HepG2 (cell line): ENCODE measurements around the gene TNRC18. TPM values are rescaled to one million over a fixed set of nuclear protein-coding genes. Genes with fewer than 3 reads are reported as not detected.

Source experiments
- ATAC-seq: fragments of 200-7000 bp; cut with Tn5 transposase; 3 replicates; pipeline ENCODE4 v1.9.1; 2020; ENCODE audit warnings: mild to moderate bottlenecking, moderate library complexity
- BruUV-seq: library from RNA; stranded (reverse); fragments of 400-500 nt; replicated peaks from 2 replicates; lab custom pipeline; 2021; lab: Mats Ljungman, UMichigan
- CTCF ChIA-PET: fragments of 300-600 bp; formaldehyde crosslinking; extraction: SDS; loops from one replicate; lab custom pipeline; 2021; ENCODE audit warnings: low total read pairs, inconsistent platforms, low intra/inter-chr PET ratio; lab: Yijun Ruan, JAX
- POLR2A ChIA-PET: fragments of 350-600 bp; sonication (Branson Sonifier 250); formaldehyde crosslinking; loops from one replicate; lab custom pipeline; 2020; ENCODE audit warnings: antibody characterized with exemption, inconsistent platforms; lab: Yijun Ruan, JAX
- DNase-seq: peaks from one replicate; pipeline ENCODE4 v3.0.0-alpha.2; 2015; ENCODE audit warnings: low spot score
- FAIRE-seq: peaks from 3 replicates; lab custom pipeline; 2011; peaks lifted over from hg19 to GRCh38; lab: Jason Lieb, UNC
- H2AFZ ChIP-seq: one replicate; pipeline ENCODE4 v1.6.1; 2011; ENCODE audit warnings: low read length, inconsistent platforms
- H3K27ac ChIP-seq: fragments of 300-600 bp; 3 replicates; pipeline ENCODE4 v1.8.0; 2011; ENCODE audit warnings: mixed run types, mild to moderate bottlenecking, mixed read lengths, low read length, inconsistent platforms; ENCODE audit not compliant: insufficient read depth; ENCODE audit errors: extremely low read length
- H3K27me3 ChIP-seq, 2 experiments: fragments of 200-600 bp in 1 of 2; 2 replicates in 1 of 2; 3 replicates in 1 of 2; pipeline versions ENCODE4 v1.6.0 to v1.8.0; 2011; ENCODE audit warnings: low read length in 2 of 2, mild to moderate bottlenecking in 2 of 2, moderate library complexity in 2 of 2, inconsistent platforms in 1 of 2; ENCODE audit not compliant: insufficient read depth in 2 of 2, control insufficient read depth in 1 of 2
- H3K36me3 ChIP-seq, 2 experiments: fragments of 200-600 bp in 1 of 2; replicated peaks in 1 of 2; 2 replicates in 1 of 2; 3 replicates in 1 of 2; pipeline versions ENCODE4 v1.5.1 to v1.8.0; 2011; ENCODE audit warnings: low read length in 2 of 2, inconsistent platforms in 1 of 2; ENCODE audit not compliant: insufficient read depth in 2 of 2, control insufficient read depth in 1 of 2
- H3K4me1 ChIP-seq: 2 replicates; pipeline ENCODE4 v1.5.1; 2012; ENCODE audit warnings: low read length, inconsistent platforms; ENCODE audit not compliant: insufficient read depth
- H3K4me2 ChIP-seq: 2 replicates; pipeline ENCODE4 v1.6.0; 2011; ENCODE audit warnings: low read depth, low read length, inconsistent platforms
- H3K4me3 ChIP-seq, 3 experiments: fragments of 200-600 bp in 1 of 3; sonication (generic), shearing (Covaris generic) in 1 of 3; replicated peaks in 1 of 3; 2 replicates each; pipeline ENCODE4 v1.5.1; 2011 to 2016; ENCODE audit warnings: low read length in 3 of 3, inconsistent platforms in 2 of 3, low read depth in 2 of 3, mild to moderate bottlenecking in 2 of 3, control low read depth in 1 of 3, mixed read lengths in 1 of 3; ENCODE audit not compliant: insufficient read depth in 1 of 3
- H3K79me2 ChIP-seq: one replicate; pipeline ENCODE4 v1.6.1; 2011; ENCODE audit warnings: low read length, inconsistent platforms; ENCODE audit not compliant: insufficient read depth
- H3K9ac ChIP-seq: 2 replicates; pipeline ENCODE4 v1.6.0; 2011; ENCODE audit warnings: mild to moderate bottlenecking, low read depth, low read length, inconsistent platforms; ENCODE audit not compliant: insufficient read depth
- H3K9me3 ChIP-seq: 2 replicates; pipeline ENCODE4 v1.5.1; 2012; ENCODE audit warnings: mild to moderate bottlenecking, low read length
- H4K20me1 ChIP-seq: 2 replicates; pipeline ENCODE4 v1.6.0; 2011; ENCODE audit warnings: inconsistent platforms, mild to moderate bottlenecking, low read length, moderate library complexity; ENCODE audit not compliant: insufficient read depth
- HCFC1 ChIP-seq: fragments of 150-350 bp; IDR thresholded peaks from 2 replicates; pipeline ENCODE4 v1.6.1; 2014; ENCODE audit warnings: low read depth, low read length
- MAFK ChIP-seq, 2 experiments: IDR thresholded peaks in 1 of 2; conservative IDR thresholded peaks in 1 of 2; 2 replicates each; pipeline ENCODE4 v1.6.1; 2011; ENCODE audit warnings: improper control_type of control experiment in 2 of 2, low read length in 2 of 2
- RARA ChIP-seq: IDR thresholded peaks from 2 replicates; pipeline ENCODE4 v1.6.1; 2016; ENCODE audit warnings: missing genetic modification reagents, missing compliant biosample characterization
- TAF1 ChIP-seq: sonication (generic); formaldehyde crosslinking; IDR thresholded peaks from 2 replicates; pipeline ENCODE4 v1.4.0; 2020; ENCODE audit warnings: missing genetic modification reagents
- THYN1 ChIP-seq: sonication (generic); formaldehyde crosslinking; IDR thresholded peaks from 2 replicates; pipeline ENCODE4 v1.8.1; 2023; ENCODE audit warnings: low read depth, mild to moderate bottlenecking, moderate library complexity, missing genetic modification reagents, borderline replicate concordance
- ZFP36L1 ChIP-seq: sonication (generic); formaldehyde crosslinking; IDR thresholded peaks from 2 replicates; pipeline ENCODE4 v1.8.0; 2022; ENCODE audit warnings: mild to moderate bottlenecking, missing genetic modification reagents, moderate library complexity
- ZKSCAN5 ChIP-seq: sonication (generic); formaldehyde crosslinking; IDR thresholded peaks from 2 replicates; pipeline ENCODE4 v1.5.1; 2020; ENCODE audit warnings: mild to moderate bottlenecking, missing genetic modification reagents
- ZNF3 ChIP-seq: IDR thresholded peaks from 2 replicates; pipeline ENCODE4 v1.7.0; 2017; ENCODE audit warnings: inconsistent platforms
- ZNF562 ChIP-seq: sonication (generic); formaldehyde crosslinking; IDR thresholded peaks from 2 replicates; pipeline ENCODE4 v1.8.0; 2022; ENCODE audit warnings: missing genetic modification reagents, borderline replicate concordance
- ZNF563 ChIP-seq: sonication (generic); formaldehyde crosslinking; IDR thresholded peaks from 2 replicates; pipeline ENCODE4 v1.8.0; 2022; ENCODE audit warnings: mild to moderate bottlenecking, moderate library complexity, missing genetic modification reagents
- ZSCAN9 ChIP-seq: IDR thresholded peaks from 2 replicates; pipeline ENCODE4 v1.6.1; 2016; ENCODE audit warnings: borderline replicate concordance
- WGBS: methylation state at CpG from one replicate; pipeline ENCODE4 v1.1.6; 2017; ENCODE audit warnings: low lambda C conversion rate; 5-methylcytosine and 5-hydroxymethylcytosine counted together
- in situ Hi-C: cut with HindIII; loops from 2 replicates; pipeline ENCODE4 v1.10.0; 2017; ENCODE audit warnings: low pct_unique_long_range_greater_than_20kb; ENCODE audit not compliant: extremely low pct_ligation_motif_present
- intact Hi-C: fragments of 100-400 bp; cut with micrococcal nuclease; formaldehyde crosslinking; loops from one replicate; pipeline ENCODE4 v1.10.0; 2022; ENCODE audit not compliant: unreplicated experiment
- polyA plus RNA-seq, 8 experiments: library from polyadenylated mRNA; depleted of rRNA in 3 of 8; stranded (reverse) in 7 of 8; unstranded in 1 of 8; fragments of >200 nt; fragmentation: Illumina TruSeq in 4 of 8; extraction: Trizol in 4 of 8; gene quantifications; 2 replicates each; pipeline versions ENCODE4 v1.2.1 to v1.2.3, GENCODE V29; 2011 to 2016; ENCODE audit warnings: low read depth in 4 of 8, missing spikeins in 1 of 8, mixed read lengths in 1 of 8; ENCODE audit not compliant: insufficient read depth in 1 of 8
- total RNA-seq, 5 experiments: library from RNA; depleted of rRNA; stranded (reverse); fragments of >200 nt; fragmentation: Illumina TruSeq; extraction: Trizol; gene quantifications; 2 replicates each; pipeline ENCODE4 v1.2.3, GENCODE V29; 2016; ENCODE audit warnings: low read depth in 1 of 5
- TF ChIP-seq, protein P1 (sequence below): sonication (generic); formaldehyde crosslinking; IDR thresholded peaks from 2 replicates; pipeline ENCODE4 v1.5.1; 2020; ENCODE audit warnings: mild to moderate bottlenecking, missing genetic modification reagents, borderline replicate concordance
- TF ChIP-seq, protein P2 (sequence below): sonication (generic); formaldehyde crosslinking; IDR thresholded peaks from 2 replicates; pipeline ENCODE4 v1.4.0; 2020; ENCODE audit warnings: missing genetic modification reagents, mild to moderate bottlenecking, borderline replicate concordance

TNRC18 gene
- total and polyA plus RNA-seq, 2 of the 13 experiments (the other 11 are each of a cell fraction or from before 2014, with no cell fraction given) = 11.7 to 17.4 TPM

DNA sequence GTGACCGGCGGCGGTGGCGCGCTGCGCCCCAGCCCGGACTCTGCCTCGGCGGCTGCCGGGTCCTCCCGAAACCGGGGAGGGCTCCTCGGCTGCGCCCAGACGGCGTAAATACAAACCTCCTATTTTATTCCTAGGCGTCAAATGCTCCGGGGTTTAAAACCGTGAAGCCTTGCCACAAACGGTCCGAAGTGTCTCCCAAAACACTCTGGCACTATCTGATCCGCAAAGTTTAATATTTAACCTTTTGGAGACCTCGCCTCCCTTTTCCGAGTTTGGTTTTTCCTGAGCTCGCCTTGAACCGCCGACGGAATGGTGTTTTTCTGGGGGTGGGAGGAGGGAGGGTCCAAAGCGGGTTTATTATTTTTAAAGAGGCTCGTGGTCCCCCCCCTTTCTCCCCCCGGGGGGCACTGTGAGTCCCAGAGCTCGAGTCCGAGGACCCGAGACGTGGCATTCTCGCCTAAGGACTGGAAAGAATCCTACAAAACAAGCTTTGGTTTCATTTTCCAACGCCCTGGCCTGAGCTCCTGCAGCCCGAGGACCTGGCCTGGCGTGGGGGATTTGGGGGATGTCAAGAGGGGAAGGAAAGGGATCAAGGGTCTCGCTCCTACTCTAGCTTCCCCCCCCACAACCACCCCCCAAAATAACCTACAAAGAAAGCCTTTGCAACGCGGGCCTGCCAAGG, 1.8 kb downstream of the TNRC18 start:
- ChIA-PET CTCF (no interaction called here), POLR2A (interaction anchor here (0.6 to 2.0 kb wide), 13 partner anchors 12 to 182 kb away, joined by 3 to 20 read pairs (median 4); no protein-coding TSS in a partner anchor)
- no TSS peak for BruUV-seq
- Histone ChIP-seq H3K9ac (peak overlapping the region; percentile 98), H3K36me3 (peaks cover 0 to 13% of the 10 kb centered on the region in 2 experiments; a peak in 3 of 5 replicates), H3K79me2 (peaks cover 71% of the 10 kb centered on the region), H3K4me3 (peak overlapping the region; percentile 87 to 99 (median 96)), H3K4me1 (peaks cover 22% of the 10 kb centered on the region), H3K27ac (peak overlapping the region; percentile 97), H3K27me3 (no peaks in the 10 kb centered on the region; a peak in 1 of 5 replicates), H4K20me1 (peaks cover 43% of the 10 kb centered on the region), H3K4me2 (peak overlapping the region; percentile 98), H2AFZ (no peak overlapping the region), H3K9me3 (no peaks in the 10 kb centered on the region)
- no peak for ATAC-seq
- DNase-seq = peak; percentile 93
- intact Hi-C loops = no loop called here
- in situ Hi-C loops = no loop called here
- under 1% methylated on average over 36 of the region's 42 CpGs for WGBS
- peak; percentile 84 for FAIRE-seq
- TF ChIP-seq, protein P1, sequence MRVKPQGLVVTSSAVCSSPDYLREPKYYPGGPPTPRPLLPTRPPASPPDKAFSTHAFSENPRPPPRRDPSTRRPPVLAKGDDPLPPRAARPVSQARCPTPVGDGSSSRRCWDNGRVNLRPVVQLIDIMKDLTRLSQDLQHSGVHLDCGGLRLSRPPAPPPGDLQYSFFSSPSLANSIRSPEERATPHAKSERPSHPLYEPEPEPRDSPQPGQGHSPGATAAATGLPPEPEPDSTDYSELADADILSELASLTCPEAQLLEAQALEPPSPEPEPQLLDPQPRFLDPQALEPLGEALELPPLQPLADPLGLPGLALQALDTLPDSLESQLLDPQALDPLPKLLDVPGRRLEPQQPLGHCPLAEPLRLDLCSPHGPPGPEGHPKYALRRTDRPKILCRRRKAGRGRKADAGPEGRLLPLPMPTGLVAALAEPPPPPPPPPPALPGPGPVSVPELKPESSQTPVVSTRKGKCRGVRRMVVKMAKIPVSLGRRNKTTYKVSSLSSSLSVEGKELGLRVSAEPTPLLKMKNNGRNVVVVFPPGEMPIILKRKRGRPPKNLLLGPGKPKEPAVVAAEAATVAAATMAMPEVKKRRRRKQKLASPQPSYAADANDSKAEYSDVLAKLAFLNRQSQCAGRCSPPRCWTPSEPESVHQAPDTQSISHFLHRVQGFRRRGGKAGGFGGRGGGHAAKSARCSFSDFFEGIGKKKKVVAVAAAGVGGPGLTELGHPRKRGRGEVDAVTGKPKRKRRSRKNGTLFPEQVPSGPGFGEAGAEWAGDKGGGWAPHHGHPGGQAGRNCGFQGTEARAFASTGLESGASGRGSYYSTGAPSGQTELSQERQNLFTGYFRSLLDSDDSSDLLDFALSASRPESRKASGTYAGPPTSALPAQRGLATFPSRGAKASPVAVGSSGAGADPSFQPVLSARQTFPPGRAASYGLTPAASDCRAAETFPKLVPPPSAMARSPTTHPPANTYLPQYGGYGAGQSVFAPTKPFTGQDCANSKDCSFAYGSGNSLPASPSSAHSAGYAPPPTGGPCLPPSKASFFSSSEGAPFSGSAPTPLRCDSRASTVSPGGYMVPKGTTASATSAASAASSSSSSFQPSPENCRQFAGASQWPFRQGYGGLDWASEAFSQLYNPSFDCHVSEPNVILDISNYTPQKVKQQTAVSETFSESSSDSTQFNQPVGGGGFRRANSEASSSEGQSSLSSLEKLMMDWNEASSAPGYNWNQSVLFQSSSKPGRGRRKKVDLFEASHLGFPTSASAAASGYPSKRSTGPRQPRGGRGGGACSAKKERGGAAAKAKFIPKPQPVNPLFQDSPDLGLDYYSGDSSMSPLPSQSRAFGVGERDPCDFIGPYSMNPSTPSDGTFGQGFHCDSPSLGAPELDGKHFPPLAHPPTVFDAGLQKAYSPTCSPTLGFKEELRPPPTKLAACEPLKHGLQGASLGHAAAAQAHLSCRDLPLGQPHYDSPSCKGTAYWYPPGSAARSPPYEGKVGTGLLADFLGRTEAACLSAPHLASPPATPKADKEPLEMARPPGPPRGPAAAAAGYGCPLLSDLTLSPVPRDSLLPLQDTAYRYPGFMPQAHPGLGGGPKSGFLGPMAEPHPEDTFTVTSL (CRISPR knock-in tag) = no peak
- TF ChIP-seq, protein P2, sequence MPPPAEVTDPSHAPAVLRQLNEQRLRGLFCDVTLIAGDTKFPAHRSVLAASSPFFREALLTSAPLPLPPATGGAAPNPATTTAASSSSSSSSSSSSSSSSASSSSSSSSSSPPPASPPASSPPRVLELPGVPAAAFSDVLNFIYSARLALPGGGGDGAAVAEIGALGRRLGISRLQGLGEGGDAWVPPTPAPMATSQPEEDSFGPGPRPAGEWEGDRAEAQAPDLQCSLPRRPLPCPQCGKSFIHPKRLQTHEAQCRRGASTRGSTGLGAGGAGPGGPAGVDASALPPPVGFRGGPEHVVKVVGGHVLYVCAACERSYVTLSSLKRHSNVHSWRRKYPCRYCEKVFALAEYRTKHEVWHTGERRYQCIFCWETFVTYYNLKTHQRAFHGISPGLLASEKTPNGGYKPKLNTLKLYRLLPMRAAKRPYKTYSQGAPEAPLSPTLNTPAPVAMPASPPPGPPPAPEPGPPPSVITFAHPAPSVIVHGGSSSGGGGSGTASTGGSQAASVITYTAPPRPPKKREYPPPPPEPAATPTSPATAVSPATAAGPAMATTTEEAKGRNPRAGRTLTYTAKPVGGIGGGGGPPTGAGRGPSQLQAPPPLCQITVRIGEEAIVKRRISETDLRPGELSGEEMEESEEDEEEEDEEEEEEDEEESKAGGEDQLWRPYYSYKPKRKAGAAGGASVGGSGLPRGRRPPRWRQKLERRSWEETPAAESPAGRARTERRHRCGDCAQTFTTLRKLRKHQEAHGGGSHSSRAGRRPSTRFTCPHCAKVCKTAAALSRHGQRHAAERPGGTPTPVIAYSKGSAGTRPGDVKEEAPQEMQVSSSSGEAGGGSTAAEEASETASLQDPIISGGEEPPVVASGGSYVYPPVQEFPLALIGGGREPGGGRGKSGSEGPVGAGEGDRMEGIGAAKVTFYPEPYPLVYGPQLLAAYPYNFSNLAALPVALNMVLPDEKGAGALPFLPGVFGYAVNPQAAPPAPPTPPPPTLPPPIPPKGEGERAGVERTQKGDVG = 0 out of 2 replicates have a peak, but pooled peaks have one; percentile 36
- TF ChIP-seq ZFP36L1 = no peak
- peak; percentile 82; the same call in 1 of the 2 replicates for TF ChIP-seq ZSCAN9
- TF ChIP-seq MAFK (conservative IDR thresholded peaks at IDR 0.05 in 1 of 2, IDR thresholded peaks at IDR 0.05 in 1 of 2; ENCODE audit: low read length in 2 of 2) = no peak
- no peak for TF ChIP-seq ZKSCAN5 (CRISPR knock-in tag)
- peak; percentile 78 for TF ChIP-seq ZNF563 (CRISPR knock-in tag)
- no peak for TF ChIP-seq HCFC1
- TF ChIP-seq TAF1 = peak; percentile 83; the same call in 1 of the 2 replicates
- TF ChIP-seq THYN1 (CRISPR knock-in tag) = 0 out of 2 replicates have a peak, but pooled peaks have one; percentile 20
- TF ChIP-seq ZNF562 (CRISPR knock-in tag) = no peak
- peak; percentile 61 for TF ChIP-seq RARA (CRISPR knock-in tag)
- TF ChIP-seq ZNF3 = no peak
